Epithelial cell of esophagus (primary cell): Measurements from ENCODE around the gene MIS12.

Experiments used
- DNase-seq: peaks from one replicate; pipeline ENCODE4 v3.0.0; 2010; ENCODE audit warnings: low read depth
- H3K4me3 ChIP-seq: 2 replicates; pipeline ENCODE4 v1.5.1; 2011; ENCODE audit warnings: mild to moderate bottlenecking, low read length, control low read depth
- CTCF ChIP-seq: IDR thresholded peaks from 2 replicates; pipeline ENCODE4 v1.5.1; 2011; ENCODE audit warnings: low read depth, mild to moderate bottlenecking, low read length, control low read depth, inconsistent platforms; ENCODE audit not compliant: insufficient read depth; ENCODE audit errors: missing control alignments

The MIS12 gene

GRCh38 chr17:5523249-5523648 is 36.9 kb downstream of the MIS12 start:
- DNase-seq: no peak
- no peak for TF ChIP-seq CTCF
- H3K4me3 ChIP-seq: no peak overlapping the region

GRCh38 chr17:5526821-5527598 is 40.6 kb downstream of the MIS12 start:
- TF ChIP-seq CTCF: no peak
- DNase-seq: peak; percentile 93
- no peak overlapping the region for H3K4me3 ChIP-seq

- no peak for DNase-seq
- TF ChIP-seq CTCF: no peak
- no peak overlapping the region for H3K4me3 ChIP-seq
Measured at GRCh38 chr17:5527601-5528250, 41.4 kb downstream of the MIS12 start.

GRCh38 chr17:5530265-5531084 is 44.1 kb downstream of the MIS12 start:
- DNase-seq: no peak
- no peak overlapping the region for H3K4me3 ChIP-seq
- TF ChIP-seq CTCF: no peak

GRCh38 chr17:5531085-5531418 is 44.7 kb downstream of the MIS12 start:
- no peak for DNase-seq
- TF ChIP-seq CTCF: no peak
- no peak overlapping the region for H3K4me3 ChIP-seq

GRCh38 chr17:5532581-5532980 is 46.2 kb downstream of the MIS12 start:
- H3K4me3 ChIP-seq: no peak overlapping the region
- TF ChIP-seq CTCF: no peak
- no peak for DNase-seq
